Mucosa of rectum (tissue), 2 donors: ENCODE measurements around the gene TAF4.
"Not testable (repeated sequence)": the region's sequence is repeated elsewhere in the genome, so short reads cannot be mapped to it uniquely, and the experiment has no call there.

ENCODE experiments used
- H3K27ac ChIP-seq, 2 donors: one replicate each; pipeline ENCODE4 v1.7.0; 2013; ENCODE audit warnings: inconsistent platforms in 2 of 2, low read depth in 2 of 2, low read length in 2 of 2
- H3K27me3 ChIP-seq, 2 donors: one replicate each; pipeline ENCODE4 v1.7.0; 2013; ENCODE audit warnings: low read length in 2 of 2; ENCODE audit not compliant: control insufficient read depth in 2 of 2, insufficient read depth in 2 of 2
- H3K36me3 ChIP-seq, 2 donors: one replicate each; pipeline ENCODE4 v1.7.0; 2013; ENCODE audit warnings: low read length in 2 of 2; ENCODE audit not compliant: control insufficient read depth in 2 of 2, insufficient read depth in 2 of 2
- H3K4me1 ChIP-seq, 2 donors: one replicate each; pipeline ENCODE4 v1.7.0; 2013; ENCODE audit warnings: low read length in 2 of 2, mild to moderate bottlenecking in 1 of 2; ENCODE audit not compliant: control insufficient read depth in 2 of 2, insufficient read depth in 2 of 2
- H3K4me3 ChIP-seq, 2 donors: one replicate each; pipeline ENCODE4 v1.7.0; 2013; ENCODE audit warnings: low read length in 2 of 2
- H3K9ac ChIP-seq, 2 donors: one replicate each; pipeline ENCODE4 v1.7.0; 2013; ENCODE audit warnings: low read length in 2 of 2, low read depth in 1 of 2, mild to moderate bottlenecking in 1 of 2
- H3K9me3 ChIP-seq, 2 donors: one replicate each; pipeline ENCODE4 v1.7.0; 2013; ENCODE audit warnings: low read length in 2 of 2; ENCODE audit not compliant: control insufficient read depth in 2 of 2
- donor health status: healthy.
- donor health status: Normal muscosa, but diverticular disease.

The TAF4 gene

GRCh38 chr20:62058941-62059340, 6.7 kb downstream of the TAF4 start:
- no peak overlapping the region for H3K4me3 ChIP-seq
- peaks cover 11 to 13% of the 10 kb centered on the region in 2 donors for H3K4me1 ChIP-seq
- H3K27ac ChIP-seq: no peak overlapping the region
- no peaks in the 10 kb centered on the region for H3K9me3 ChIP-seq
- no peak overlapping the region for H3K9ac ChIP-seq
- H3K27me3 ChIP-seq: no peaks in the 10 kb centered on the region
- peaks cover 5 to 11% of the 10 kb centered on the region in 2 donors for H3K36me3 ChIP-seq

GRCh38 chr20:62056975-62057374, 8.7 kb downstream of the TAF4 start:
- Histone ChIP-seq H3K36me3 (peaks cover 7 to 11% of the 10 kb centered on the region in 2 donors), H3K27ac (no peak overlapping the region), H3K9me3 (no peaks in the 10 kb centered on the region), H3K4me1 (no peaks in the 10 kb centered on the region), H3K4me3 (no peak overlapping the region), H3K27me3 (no peaks in the 10 kb centered on the region), H3K9ac (no peak overlapping the region)

DNA sequence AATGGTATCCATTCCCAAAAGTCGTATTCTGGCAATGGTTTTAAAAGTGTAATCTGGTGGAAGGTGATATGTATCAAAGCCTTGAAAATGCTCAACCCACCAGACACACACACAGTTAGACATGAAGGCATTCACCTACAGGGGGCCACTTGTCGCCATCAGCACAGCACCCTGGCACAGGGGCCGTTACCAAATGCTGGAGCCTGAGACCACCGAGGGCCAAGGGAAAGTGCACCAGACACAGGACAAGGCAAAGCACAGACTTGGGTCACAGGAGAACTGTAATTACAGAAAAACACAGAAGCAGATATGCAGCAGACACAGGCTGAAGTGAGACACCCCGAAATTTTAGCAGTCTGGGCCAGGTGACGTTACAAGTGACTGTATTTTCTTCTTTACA, 9.3 kb downstream of the TAF4 start:
- H3K9me3 ChIP-seq: no peaks in the 10 kb centered on the region
- no peak overlapping the region for H3K27ac ChIP-seq
- no peak overlapping the region for H3K9ac ChIP-seq
- H3K36me3 ChIP-seq: peaks cover 7 to 11% of the 10 kb centered on the region in 2 donors
- H3K4me1 ChIP-seq: no peaks in the 10 kb centered on the region
- H3K27me3 ChIP-seq: no peaks in the 10 kb centered on the region
- no peak overlapping the region for H3K4me3 ChIP-seq

- H3K9me3 ChIP-seq, H3K9ac ChIP-seq, H3K4me1 ChIP-seq, H3K4me3 ChIP-seq, H3K27me3 ChIP-seq, H3K27ac ChIP-seq: not testable (repeated sequence)
- peaks cover 7 to 11% of the 10 kb centered on the region in 2 donors for H3K36me3 ChIP-seq
These were observed 9.9 kb downstream of the TAF4 start for GRCh38 chr20:62055862-62056115.

DNA sequence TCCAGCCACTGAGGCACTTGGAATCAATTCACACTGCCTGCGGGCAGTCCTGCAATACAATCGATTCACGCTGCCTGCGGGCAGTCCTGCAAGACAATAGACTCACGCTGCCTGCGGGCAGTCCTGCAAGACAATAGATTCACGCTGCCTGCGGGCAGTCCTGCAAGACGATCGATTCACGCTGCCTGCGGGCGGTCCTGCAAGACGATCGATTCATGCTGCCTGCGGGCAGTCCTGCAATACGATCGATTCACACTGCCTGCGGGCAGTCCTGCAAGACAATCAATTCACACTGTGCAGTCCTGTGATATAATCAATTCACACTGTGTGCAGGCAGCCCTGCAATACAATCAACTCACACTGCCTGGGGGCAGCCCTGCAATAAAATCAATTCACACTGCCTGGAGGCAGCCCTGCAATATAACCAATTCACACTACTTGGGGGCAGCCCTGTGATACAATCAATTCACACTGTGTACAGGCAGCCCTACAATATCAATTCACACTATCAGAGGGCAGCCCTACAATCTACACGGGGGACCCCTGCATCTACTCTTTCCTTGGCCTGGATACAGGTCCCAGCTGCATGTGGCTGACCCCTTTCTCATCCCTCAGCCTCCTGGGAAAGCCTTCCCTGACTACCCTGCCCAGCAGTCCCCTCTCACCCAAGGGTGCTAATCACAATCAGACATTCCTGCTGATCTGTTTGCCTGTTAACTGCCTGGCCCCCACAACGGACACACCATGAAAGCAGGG, 10.4 kb downstream of the TAF4 start:
- Histone ChIP-seq H3K4me1 (no peaks in the 10 kb centered on the region), H3K9ac (peak overlapping the region in 1 of 2 donors; percentile 14), H3K27me3 (no peaks in the 10 kb centered on the region), H3K9me3 (no peaks in the 10 kb centered on the region), H3K36me3 (peaks cover 7 to 11% of the 10 kb centered on the region in 2 donors), H3K27ac (no peak overlapping the region), H3K4me3 (no peak overlapping the region)

DNA sequence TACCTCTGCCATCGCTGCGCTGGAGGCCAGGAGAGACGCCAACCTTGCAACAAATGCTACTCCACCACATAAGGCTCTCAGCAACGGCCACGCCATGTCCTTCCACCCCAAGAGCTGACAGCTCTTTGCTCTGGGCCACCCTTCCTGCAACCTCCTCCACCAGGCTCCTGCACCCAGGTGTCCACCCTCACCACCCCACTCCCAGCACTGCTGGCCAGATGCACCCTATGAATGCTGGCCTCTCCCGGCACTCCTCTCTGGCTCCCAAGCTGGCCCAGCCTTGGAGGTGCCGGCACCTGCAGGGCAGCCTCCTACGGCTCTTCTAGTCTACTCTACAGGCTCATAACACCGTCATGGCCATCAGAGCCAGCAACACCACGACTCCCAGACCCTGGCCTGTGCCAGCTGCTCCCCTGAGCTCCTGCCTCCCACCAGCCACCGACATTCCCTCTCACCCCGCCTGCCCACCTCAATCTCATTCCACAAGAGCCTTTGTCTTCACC, 11.2 kb downstream of the TAF4 start:
- no peak overlapping the region for H3K4me3 ChIP-seq
- no peak overlapping the region for H3K9ac ChIP-seq
- H3K27ac ChIP-seq: no peak overlapping the region
- no peaks in the 10 kb centered on the region for H3K4me1 ChIP-seq
- H3K27me3 ChIP-seq: no peaks in the 10 kb centered on the region
- H3K36me3 ChIP-seq: peaks cover 7 to 11% of the 10 kb centered on the region in 2 donors
- no peaks in the 10 kb centered on the region for H3K9me3 ChIP-seq

- Histone ChIP-seq H3K36me3 (peaks cover 7 to 11% of the 10 kb centered on the region in 2 donors), H3K9me3 (no peaks in the 10 kb centered on the region), H3K27me3 (no peaks in the 10 kb centered on the region), H3K27ac (no peak overlapping the region), H3K9ac (no peak overlapping the region), H3K4me3 (no peak overlapping the region), H3K4me1 (no peaks in the 10 kb centered on the region)
These were observed 12.1 kb downstream of the TAF4 start for GRCh38 chr20:62053465-62054196.

- H3K27me3 ChIP-seq: no peaks in the 10 kb centered on the region
- H3K27ac ChIP-seq: no peak overlapping the region
- H3K9me3 ChIP-seq: no peaks in the 10 kb centered on the region
- peaks cover 7 to 11% of the 10 kb centered on the region in 2 donors for H3K36me3 ChIP-seq
- H3K4me3 ChIP-seq: no peak overlapping the region
- no peak overlapping the region for H3K9ac ChIP-seq
- no peaks in the 10 kb centered on the region for H3K4me1 ChIP-seq
These were observed 12.7 kb downstream of the TAF4 start for GRCh38 chr20:62052842-62053464.

DNA sequence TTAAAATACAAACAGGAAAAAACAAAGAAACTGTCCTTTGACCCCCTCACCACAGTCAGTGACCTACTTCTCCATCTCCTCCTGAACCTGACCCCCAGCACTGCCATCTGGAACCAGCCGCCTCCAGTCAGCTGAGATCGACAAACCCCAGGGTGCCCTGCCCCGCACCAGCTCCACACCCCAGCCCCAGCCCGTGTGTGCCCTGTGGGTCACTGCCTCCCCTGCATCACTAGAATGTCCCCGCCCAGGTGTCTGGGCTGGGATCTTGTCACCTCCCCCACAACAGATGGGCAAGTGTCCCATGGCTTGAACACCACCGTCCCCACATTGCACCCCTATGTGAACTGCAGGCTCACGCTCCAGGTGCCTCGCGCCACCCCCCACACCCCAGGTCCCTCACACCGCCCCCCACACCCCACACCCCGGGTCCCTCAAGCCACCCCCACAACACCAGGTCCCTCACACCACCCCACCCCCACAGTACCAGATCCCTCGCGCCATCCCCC, 13.3 kb downstream of the TAF4 start:
- H3K4me1 ChIP-seq: no peaks in the 10 kb centered on the region
- H3K4me3 ChIP-seq: no peak overlapping the region
- no peak overlapping the region for H3K27ac ChIP-seq
- H3K27me3 ChIP-seq: no peaks in the 10 kb centered on the region
- no peak overlapping the region for H3K9ac ChIP-seq
- peaks cover 7 to 11% of the 10 kb centered on the region in 2 donors for H3K36me3 ChIP-seq
- H3K9me3 ChIP-seq: no peaks in the 10 kb centered on the region
